ELF-1 (cell line): ENCODE data around the gene PLEKHD1.

Experiments used
- DNase-seq: peaks from one replicate; pipeline ENCODE4 v3.0.0-alpha.2; 2016; ENCODE audit warnings: low read depth, low spot score

Gene PLEKHD1

GRCh38 chr14:69547701-69548348 is 63.3 kb downstream of the PLEKHD1 start:
- peak; percentile 94 for DNase-seq

- DNase-seq: no peak
Measured at GRCh38 chr14:69548566-69548965, 64.0 kb downstream of the PLEKHD1 start.

- DNase-seq: no peak
Measured at GRCh38 chr14:69551511-69551910, 67.0 kb downstream of the PLEKHD1 start.

DNA sequence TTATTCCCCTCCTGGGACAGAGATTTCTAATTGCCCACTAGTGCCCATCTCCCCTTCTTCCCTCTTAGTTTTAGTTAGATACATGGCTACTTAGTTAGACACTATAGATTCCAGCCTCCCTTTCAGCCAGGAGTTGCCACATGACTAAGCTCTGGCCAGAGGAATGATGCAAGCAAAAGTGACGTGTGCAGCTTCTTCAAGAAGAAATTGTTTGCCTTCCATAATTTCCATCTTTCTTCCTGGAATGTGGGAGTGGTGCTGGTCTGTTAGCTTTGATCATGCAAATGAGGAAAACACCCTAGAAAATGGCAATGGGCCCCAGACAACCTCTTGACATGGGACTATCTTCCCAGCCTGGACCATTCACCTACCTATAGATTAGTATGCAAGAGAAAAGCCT is 68.7 kb downstream of the PLEKHD1 start:
- no peak for DNase-seq

DNA sequence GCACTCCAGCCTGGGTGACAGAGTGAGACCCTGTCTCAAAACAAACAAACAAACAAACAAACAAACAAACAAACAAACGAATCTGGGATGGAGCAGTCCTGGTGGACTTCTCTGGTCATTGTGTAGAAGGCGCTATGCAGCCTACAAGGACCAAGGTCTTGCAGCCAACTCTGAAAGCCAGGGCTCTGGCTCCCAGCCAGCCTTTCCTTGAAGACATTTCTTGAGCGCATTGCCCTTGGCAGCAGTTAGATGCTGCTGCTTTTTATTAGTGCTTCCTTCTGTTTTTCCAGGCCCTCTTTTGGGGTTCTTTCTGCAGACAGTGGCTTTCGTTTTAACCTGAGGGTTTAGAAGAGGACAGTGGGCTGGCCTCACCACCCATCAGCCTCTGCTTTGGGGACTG is 70.0 kb downstream of the PLEKHD1 start:
- no peak for DNase-seq

- DNase-seq: no peak
Measured at GRCh38 chr14:69558774-69559173, 74.2 kb downstream of the PLEKHD1 start.

GRCh38 chr14:69559581-69560011 is 75.1 kb downstream of the PLEKHD1 start:
- DNase-seq: peak; percentile 52

GRCh38 chr14:69560826-69561225 is 76.3 kb downstream of the PLEKHD1 start:
- DNase-seq: no peak

DNA sequence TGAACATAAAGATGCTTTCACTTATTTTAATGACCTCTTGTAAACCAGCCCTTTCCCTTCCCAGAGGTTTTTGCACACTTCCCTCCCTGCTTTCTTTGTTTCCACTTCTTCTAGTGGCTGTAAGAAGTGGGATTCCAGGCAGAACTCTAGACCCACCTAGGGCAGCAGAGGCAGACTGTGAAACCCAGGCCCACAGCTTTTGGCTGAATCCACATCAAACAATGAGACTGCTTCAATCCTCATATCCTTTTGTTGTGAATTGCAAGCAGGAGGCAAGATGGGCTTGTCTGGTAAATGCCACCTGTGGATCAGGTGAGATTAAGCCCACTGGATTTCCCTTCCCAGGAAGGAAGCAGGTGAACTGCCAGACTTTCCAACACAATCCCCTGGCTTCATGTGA is 77.4 kb downstream of the PLEKHD1 start:
- DNase-seq: no peak

DNA sequence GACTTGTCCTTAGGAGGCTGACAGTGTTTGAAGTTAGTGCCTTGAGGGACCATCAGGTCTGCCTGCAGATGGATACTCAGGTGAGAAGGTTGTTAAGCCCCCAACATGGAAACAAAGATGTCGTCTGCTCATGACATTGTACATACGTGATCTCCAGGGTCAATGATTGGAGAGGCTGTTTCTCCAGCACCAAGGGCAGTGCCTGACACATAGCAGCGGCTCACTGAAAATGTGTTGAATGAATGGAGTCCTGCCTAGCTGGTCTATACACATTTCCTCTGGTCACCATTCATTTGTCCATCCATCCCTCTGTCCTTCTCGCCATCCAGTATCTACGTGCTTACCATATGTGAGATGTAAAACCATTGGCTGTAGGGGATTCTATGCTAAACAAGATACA is 83.0 kb downstream of the PLEKHD1 start:
- no peak for DNase-seq

DNA sequence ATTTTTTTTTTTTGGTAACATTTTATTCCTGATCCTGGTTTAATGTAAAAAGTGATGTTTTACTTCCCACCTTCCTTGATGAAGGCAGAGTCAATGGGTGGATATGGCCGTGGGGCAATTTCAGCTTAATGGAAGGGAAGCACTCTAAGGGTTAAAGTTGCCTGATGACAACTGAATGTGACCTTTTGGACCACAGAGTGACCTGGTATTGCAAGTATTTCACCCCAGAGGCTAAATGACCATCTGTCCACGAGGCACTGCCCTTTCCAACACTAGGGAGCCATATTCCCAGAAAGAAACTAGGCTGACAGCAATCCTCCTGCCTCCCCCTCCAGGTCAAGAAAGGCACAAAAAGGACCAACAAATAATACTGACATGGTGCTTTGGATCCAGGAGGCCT is 85.3 kb downstream of the PLEKHD1 start:
- DNase-seq: peak; percentile 47

DNA sequence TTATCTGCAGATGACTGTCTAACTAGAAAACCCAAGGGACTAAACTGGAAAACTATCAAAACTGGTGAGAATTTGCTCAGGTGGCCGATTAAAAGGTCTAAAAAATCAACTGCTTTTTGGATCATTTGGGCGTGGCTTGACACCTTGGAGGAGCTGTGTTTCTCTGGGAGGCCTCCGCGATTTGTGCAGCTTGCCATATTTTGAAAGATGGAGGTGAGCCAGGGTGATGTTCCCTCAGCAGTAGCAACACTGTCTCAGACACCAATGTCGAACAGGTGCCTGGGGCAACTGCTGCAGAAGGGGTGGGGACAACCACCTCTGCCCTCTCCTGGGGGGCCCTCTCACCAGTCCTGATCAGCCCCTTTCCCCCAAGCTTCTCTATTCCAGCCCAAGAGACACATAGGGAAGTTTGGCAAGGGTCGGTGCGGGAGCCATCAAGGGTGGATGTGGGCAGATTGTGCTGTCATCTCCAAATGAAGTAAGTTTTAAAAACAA is 86.4 kb downstream of the PLEKHD1 start:
- DNase-seq: no peak

- DNase-seq: no peak
Measured at GRCh38 chr14:69571449-69572029, 87.0 kb downstream of the PLEKHD1 start.

DNA sequence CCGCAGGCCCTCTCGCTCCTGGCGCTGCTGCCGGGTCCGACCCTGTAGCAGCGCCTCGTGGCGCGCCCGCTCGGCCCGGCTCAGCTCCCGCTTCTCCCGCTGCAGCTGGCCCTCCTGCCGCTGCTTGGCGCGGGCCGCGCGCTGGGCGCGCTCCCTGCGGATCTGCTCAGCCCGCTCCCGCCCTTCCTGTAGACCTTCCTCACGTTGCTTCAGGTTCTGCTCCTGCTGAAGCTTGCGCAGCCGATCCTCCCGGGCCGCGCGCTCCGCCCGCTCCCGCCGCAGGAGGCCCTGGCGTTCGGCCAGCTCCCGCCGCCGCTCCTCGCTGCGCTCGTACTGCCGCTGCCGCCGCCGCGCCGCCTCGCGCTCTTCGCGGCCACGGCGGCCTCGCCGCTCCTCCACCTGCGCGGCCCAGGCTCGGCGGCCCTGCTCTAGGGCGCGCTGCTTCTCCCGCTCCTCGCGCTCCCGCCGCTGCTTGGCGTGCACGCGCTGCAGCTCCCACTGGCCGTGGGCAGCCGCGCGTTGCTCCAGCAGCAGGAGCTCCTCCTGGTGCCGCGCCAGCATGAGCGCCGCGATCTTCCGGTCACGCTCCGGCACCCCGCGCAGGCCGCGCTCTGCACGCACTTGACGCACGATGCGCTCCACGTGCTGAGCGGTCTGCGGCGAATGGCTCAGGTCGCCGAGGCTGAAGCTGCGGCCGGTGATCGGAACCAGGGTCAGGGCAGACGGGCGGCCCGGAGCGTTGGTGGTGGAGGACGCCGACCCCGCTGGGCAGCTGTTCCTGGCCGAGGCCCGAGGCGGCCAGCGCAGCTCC is 87.7 kb downstream of the PLEKHD1 start:
- peak; percentile 84 for DNase-seq

DNA sequence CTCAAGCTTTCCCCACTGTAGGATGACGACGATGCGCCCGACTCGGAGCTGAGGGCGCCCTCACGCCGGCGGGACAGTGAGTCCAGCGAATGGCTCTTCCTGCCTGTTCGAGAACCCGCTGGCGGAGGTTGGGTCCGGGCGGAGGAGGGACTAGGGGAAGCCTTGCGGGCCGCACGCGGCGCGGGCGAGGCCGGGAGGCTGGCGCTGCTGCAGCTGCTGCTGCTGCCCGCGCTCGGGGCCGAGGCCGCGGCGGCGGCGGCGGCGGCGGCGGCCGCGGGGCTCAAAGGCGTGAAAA is 88.3 kb downstream of the PLEKHD1 start:
- DNase-seq: no peak

DNA sequence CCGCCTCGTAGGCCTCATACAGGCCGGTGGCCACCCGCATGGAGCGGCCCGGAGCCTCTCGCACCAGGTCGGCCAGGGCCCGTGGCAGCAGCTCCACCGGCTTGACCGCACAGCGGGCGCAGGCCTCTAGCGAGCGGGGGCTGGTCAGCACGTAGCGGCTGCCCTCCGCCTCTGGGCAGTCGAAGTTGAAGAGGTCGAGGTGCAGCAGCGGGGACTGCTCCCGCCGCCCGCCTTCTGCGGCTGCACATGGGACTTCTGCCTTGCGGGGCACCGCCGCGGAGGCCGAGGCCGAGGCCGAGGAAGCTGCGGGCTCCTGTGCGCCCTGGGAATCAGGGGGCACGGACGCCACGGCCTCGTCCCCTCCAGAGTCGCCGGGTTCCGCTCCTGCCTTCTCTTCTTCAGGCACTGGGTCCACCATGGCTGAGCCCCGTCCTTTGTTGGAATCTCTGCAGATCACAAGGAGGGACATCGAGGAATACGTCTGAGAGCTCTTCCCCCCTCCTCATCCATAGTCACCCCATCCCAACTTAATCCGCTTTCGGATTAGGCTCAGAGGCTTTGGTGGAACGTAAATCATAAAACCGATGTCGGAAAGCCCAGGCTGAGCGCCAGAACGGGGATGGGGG is 88.8 kb downstream of the PLEKHD1 start:
- DNase-seq: peak; percentile 49

DNA sequence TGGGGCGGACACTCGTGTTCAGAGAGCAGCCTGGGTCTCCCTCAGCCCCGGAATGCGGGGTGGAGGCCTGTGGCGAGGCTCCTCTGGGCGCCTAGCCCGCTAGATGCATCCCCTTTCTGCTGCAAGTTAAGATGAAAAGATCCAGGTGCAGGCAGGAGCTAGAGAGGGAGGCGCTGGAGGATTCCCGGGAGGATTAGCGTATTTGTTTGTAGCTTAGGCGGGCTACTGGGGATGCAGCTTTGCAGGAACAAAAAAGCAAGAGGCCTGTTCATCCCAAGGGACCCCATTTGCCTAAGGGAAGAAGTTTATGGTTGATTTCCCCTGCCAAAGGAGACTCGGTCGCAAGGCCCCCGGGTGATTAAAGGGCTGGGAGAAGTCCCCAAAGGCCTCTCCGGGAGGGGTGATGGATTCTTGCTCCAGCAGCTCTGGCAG is 89.3 kb downstream of the PLEKHD1 start:
- DNase-seq: peak; percentile 45

DNA sequence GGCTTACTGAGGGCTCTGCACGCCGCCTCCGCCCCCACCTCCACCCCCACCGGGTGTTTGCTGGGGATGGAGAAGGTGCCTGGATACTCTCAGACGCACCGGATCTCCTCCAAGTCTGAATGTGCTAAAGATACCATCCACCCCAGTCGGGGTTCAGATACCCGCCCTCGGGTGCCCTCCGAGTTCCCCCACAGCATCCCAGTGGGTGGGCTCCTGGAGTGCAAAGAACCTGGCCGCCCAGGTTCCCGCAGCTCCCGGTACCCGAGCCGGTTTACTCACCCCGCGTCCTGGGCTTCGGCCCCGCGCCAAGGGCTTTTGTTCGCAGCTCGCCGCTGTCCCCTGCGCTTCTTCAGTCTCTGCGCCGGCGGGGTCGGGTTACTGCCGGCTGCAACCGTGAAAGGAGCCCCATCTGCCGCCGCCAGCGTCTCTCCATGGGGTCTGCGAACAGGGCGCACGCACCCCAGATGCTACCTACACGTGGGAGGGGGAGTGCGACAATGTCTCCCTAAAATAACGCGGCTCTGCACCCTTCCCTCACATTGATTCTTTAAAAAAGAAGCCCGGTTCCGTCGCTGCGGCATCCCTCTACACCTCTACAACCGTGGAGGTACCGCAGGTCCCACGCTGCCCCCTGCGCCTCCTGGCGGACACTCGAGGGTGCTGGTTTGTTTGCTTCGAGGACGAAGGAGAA is 89.9 kb downstream of the PLEKHD1 start, which contains the start of gene CCDC177:
CCDC177 (minus strand) TSS at position 609 of the 691 bp plus-strand sequence. CDS start 1,249 bp downstream, outside the sequence.
- DNase-seq: peak; percentile 82

DNA sequence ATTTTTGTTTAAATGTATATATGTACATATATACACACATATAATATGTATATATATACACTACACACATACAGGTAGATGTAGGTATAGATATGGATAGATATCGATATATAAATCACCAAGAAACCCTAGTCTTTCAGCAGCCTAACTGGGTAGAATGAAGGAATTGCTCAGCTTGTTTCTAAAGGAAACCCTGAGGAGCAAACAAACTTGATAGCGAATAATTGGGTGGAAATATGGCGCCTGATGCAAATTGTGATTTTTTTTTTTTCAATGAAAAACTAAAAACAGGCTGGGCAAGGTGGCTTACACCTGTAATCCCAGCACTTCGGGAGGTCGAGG is 90.4 kb downstream of the PLEKHD1 start:
- DNase-seq: no peak

- no peak for DNase-seq
Measured at GRCh38 chr14:69579476-69579875, 94.9 kb downstream of the PLEKHD1 start.

DNA sequence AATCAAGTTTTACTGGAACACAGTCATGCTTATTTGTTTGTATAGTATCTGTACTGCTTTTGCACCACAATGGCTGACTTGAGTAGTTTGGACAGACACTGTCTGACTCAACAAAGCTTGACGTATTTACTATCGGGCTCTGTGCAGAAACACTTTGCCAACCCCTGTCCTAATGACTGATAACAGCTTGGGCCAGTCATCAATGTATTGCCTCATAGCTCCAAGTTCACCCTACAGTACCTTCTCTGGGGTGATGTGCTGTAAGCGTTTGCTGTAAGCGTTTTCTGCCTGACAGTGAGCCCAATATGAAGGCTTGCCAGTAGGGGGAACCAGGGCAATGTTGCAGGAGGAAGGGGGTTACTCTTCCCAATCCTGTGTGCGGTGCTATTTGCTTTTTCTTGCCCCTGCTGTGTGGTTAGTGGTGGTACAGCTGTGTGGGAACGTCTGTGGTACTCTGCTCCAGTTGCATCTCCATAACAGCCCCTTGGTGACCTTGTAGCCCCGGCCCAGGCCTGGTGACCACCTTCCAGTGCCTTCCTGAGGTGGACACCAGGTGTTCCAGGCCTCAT is 95.6 kb downstream of the PLEKHD1 start:
- DNase-seq: peak; percentile 75
